HuH-7.5 (cell line): ENCODE data around the gene WWOX.

ENCODE experiments used
- DNase-seq: peaks from one replicate; pipeline ENCODE4 v3.0.0; 2011; ENCODE audit warnings: low spot score

The WWOX gene

GRCh38 chr16:78693496-78693895 is 594.0 kb downstream of the WWOX start:
- no peak for DNase-seq

- DNase-seq, result no peak
Observed at GRCh38 chr16:78694414-78694813, 595.0 kb downstream of the WWOX start.

- DNase-seq, result no peak
Observed at GRCh38 chr16:78695391-78695790, 595.9 kb downstream of the WWOX start.

- no peak for DNase-seq
Observed at GRCh38 chr16:78696797-78697196, 597.3 kb downstream of the WWOX start.

GRCh38 chr16:78697426-78697825 is 598.0 kb downstream of the WWOX start:
- DNase-seq, result no peak

GRCh38 chr16:78703936-78704335 is 604.5 kb downstream of the WWOX start:
- no peak for DNase-seq

- no peak for DNase-seq
Observed at GRCh38 chr16:78704416-78704815, 605.0 kb downstream of the WWOX start.

- DNase-seq, result no peak
Observed at GRCh38 chr16:78705694-78706093, 606.2 kb downstream of the WWOX start.

- DNase-seq, result no peak
Observed at GRCh38 chr16:78706637-78707036, 607.2 kb downstream of the WWOX start.

GRCh38 chr16:78709137-78709884 is 609.9 kb downstream of the WWOX start:
- DNase-seq, result no peak

GRCh38 chr16:78715106-78715505 is 615.7 kb downstream of the WWOX start:
- DNase-seq, result no peak

- no peak for DNase-seq
Observed at GRCh38 chr16:78715673-78716072, 616.2 kb downstream of the WWOX start.

- DNase-seq, result no peak
Observed at GRCh38 chr16:78718141-78718540, 618.7 kb downstream of the WWOX start.

GRCh38 chr16:78720416-78720815 is 621.0 kb downstream of the WWOX start:
- DNase-seq, result no peak

GRCh38 chr16:78727536-78727935 is 628.1 kb downstream of the WWOX start:
- DNase-seq, result peak; percentile 32

GRCh38 chr16:78729687-78730086 is 630.2 kb downstream of the WWOX start:
- DNase-seq, result peak; percentile 26

GRCh38 chr16:78731785-78732184 is 632.3 kb downstream of the WWOX start:
- no peak for DNase-seq

GRCh38 chr16:78732696-78733095 is 633.2 kb downstream of the WWOX start:
- no peak for DNase-seq

- no peak for DNase-seq
Observed at GRCh38 chr16:78735337-78735736, 635.9 kb downstream of the WWOX start.

GRCh38 chr16:78737630-78738029 is 638.2 kb downstream of the WWOX start:
- DNase-seq, result no peak

- DNase-seq, result no peak
Observed at GRCh38 chr16:78738557-78738956, 639.1 kb downstream of the WWOX start.

GRCh38 chr16:78740269-78740668 is 640.8 kb downstream of the WWOX start:
- DNase-seq, result no peak

GRCh38 chr16:78742501-78743283 is 643.2 kb downstream of the WWOX start:
- no peak for DNase-seq

- DNase-seq, result no peak
Observed at GRCh38 chr16:78743556-78743955, 644.1 kb downstream of the WWOX start.
